ENCODE results near the gene PCDHA3.
"Not testable (repeated sequence)": the region's sequence is repeated elsewhere in the genome, so short reads cannot be mapped to it uniquely, and the experiment has no call there.

DNA sequence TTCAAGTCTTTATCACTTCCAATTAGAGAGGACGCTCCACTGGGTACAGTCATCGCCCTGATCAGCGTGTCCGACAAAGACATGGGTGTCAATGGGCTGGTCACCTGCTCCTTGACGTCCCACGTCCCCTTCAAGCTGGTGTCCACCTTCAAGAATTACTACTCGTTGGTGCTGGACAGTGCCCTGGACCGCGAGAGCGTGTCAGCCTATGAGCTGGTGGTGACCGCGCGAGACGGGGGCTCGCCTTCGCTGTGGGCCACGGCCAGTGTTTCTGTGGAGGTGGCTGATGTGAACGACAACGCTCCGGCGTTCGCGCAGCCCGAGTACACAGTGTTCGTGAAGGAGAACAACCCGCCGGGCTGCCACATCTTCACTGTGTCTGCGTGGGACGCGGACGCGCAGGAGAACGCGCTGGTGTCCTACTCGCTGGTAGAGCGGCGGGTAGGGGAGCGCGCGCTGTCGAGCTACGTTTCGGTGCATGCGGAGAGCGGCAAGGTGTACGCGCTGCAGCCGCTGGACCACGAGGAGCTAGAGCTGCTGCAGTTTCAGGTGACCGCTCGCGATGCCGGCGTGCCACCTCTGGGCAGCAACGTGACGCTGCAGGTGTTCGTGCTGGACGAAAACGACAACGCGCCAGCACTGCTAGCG lies 7.5 kb downstream of the PCDHA3 start:
- not testable (repeated sequence) for TF ChIP-seq FOXK2 (IDR thresholded peaks at IDR 0.05); HDGF (IDR thresholded peaks at IDR 0.05; ENCODE audit: borderline replicate concordance); SP1 (IDR thresholded peaks at IDR 0.05); NFRKB (IDR thresholded peaks at IDR 0.05); FOXA1 (IDR thresholded peaks at IDR 0.05); FOXM1 (IDR thresholded peaks at IDR 0.05; ENCODE audit: borderline replicate concordance)

Data from HEK293T (cell line).